Activated CD8-positive, alpha-beta memory T cell treated with anti-CD3 and anti-CD28 coated beads for 24 hours (primary cell): Measurements from ENCODE around the gene POM121L2.

Experiments used
- DNase-seq: peaks from one replicate; pipeline ENCODE4 v3.0.0-alpha.2; 2020

The POM121L2 gene

GRCh38 chr6:27312146-27312949, at the start of gene POM121L2:
Gene POM121L2 (minus strand): TSS chr6:27312273. CDS start chr6:27312170, 103 bp downstream.
- peak; percentile 88 for DNase-seq

GRCh38 chr6:27359231-27359630, 47.2 kb upstream of the POM121L2 start:
- DNase-seq = no peak

GRCh38 chr6:27358786-27359185, 46.7 kb upstream of the POM121L2 start:
- no peak for DNase-seq

GRCh38 chr6:27352850-27353249, 40.8 kb upstream of the POM121L2 start:
- no peak for DNase-seq

GRCh38 chr6:27334141-27334540, 22.1 kb upstream of the POM121L2 start:
- no peak for DNase-seq

GRCh38 chr6:27333642-27334040, 21.6 kb upstream of the POM121L2 start:
- no peak for DNase-seq

- DNase-seq = peak; percentile 77
These were observed 20.9 kb upstream of the POM121L2 start for GRCh38 chr6:27332692-27333641.

GRCh38 chr6:27327023-27327738, 15.1 kb upstream of the POM121L2 start:
- no peak for DNase-seq

- no peak for DNase-seq
These were observed 9.8 kb upstream of the POM121L2 start for GRCh38 chr6:27321901-27322300.

- no peak for DNase-seq
These were observed 9.3 kb upstream of the POM121L2 start for GRCh38 chr6:27321370-27321769.

- DNase-seq = no peak
These were observed 6.9 kb upstream of the POM121L2 start for GRCh38 chr6:27318973-27319372.

- no peak for DNase-seq
These were observed 2.0 kb upstream of the POM121L2 start for GRCh38 chr6:27314046-27314445.

GRCh38 chr6:27312950-27313271, 838 bp upstream of the POM121L2 start:
- DNase-seq = no peak

GRCh38 chr6:27311806-27312145, 297 bp downstream of the POM121L2 start:
- no peak for DNase-seq

GRCh38 chr6:27303613-27304272, 8.3 kb downstream of the POM121L2 start:
- no peak for DNase-seq

- no peak for DNase-seq
These were observed 14.0 kb downstream of the POM121L2 start for GRCh38 chr6:27297857-27298730.

- no peak for DNase-seq
These were observed 14.6 kb downstream of the POM121L2 start for GRCh38 chr6:27297484-27297856.

- no peak for DNase-seq
These were observed 15.8 kb downstream of the POM121L2 start for GRCh38 chr6:27296106-27296783.

GRCh38 chr6:27295301-27296079, 16.6 kb downstream of the POM121L2 start:
- no peak for DNase-seq

- no peak for DNase-seq
These were observed 17.7 kb downstream of the POM121L2 start for GRCh38 chr6:27294409-27294808.
